ENCODE measurements around the gene SLC6A9.

- TF ChIP-seq POLR2A (IDR thresholded peaks at IDR 0.05): no peak
- TF ChIP-seq CTCF (IDR thresholded peaks at IDR 0.05): no peak
Measured at GRCh38 chr1:43970502-43970901, 60.8 kb downstream of the SLC6A9 start.

Measured in prostate gland (tissue), 2 donors.